Measurements from ENCODE around the gene TCF4. TPM values are rescaled to one million over a fixed set of nuclear protein-coding genes. Genes with fewer than 3 reads are reported as not detected.
A peak's percentile ranks its signal among the peaks of the same experiment; 100 is the strongest.

Gene TCF4
- total and polyA plus RNA-seq, 5 donors = 17.3 to 73.6 (median 58.7) TPM

DNA sequence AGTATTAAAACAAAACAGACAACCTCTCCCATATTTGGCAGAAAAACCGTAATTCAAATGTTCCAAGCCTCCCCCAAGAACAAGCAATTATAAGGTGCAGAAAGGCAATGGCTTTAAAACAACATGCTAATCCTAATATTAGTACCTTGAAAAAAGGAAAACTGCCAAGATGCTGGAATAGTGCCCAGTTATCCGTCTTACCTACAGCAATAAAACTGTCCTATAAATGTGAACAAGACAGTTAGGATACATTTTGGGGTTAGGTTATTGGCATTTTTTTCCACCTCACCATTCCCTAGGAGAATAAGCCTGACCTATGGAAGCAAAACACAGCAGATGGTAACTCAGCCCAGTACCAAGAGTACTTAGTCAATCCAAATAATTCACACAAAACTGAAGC is 83.2 kb downstream of the TCF4 start:
- no peaks in the 10 kb centered on the region for H3K27me3 ChIP-seq (ENCODE audit: control insufficient read depth, insufficient read depth)
- WGBS = 70% methylated on average over 2 of the region's 2 CpGs
- DNase-seq (no peak), ATAC-seq (no peak)
- no peaks in the 10 kb centered on the region for H3K4me1 ChIP-seq (ENCODE audit: control insufficient read depth, insufficient read depth, low read length)
- no peak overlapping the region for H3K4me3 ChIP-seq (ENCODE audit: low read length)
- H3K9me3 ChIP-seq (ENCODE audit: control insufficient read depth, low read length) = no peaks in the 10 kb centered on the region
- no peak overlapping the region for H3K27ac ChIP-seq (ENCODE audit: low read length)
- intact Hi-C loops (cut with DNase I) = no loop called here

- DNase-seq = no peak
- Histone ChIP-seq H3K4me1 (ENCODE audit: control insufficient read depth, insufficient read depth, low read length) (no peaks in the 10 kb centered on the region), H3K4me3 (ENCODE audit: low read length) (no peak overlapping the region), H3K9me3 (ENCODE audit: control insufficient read depth, low read length) (no peaks in the 10 kb centered on the region), H3K27ac (ENCODE audit: low read length) (no peak overlapping the region), H3K27me3 (ENCODE audit: control insufficient read depth, insufficient read depth) (no peaks in the 10 kb centered on the region)
- no peak for ATAC-seq
- 92% methylated on average over 7 of the region's 7 CpGs for WGBS
- intact Hi-C loops (cut with DNase I) = no loop called here
Measured at GRCh38 chr18:55503167-55503820, 84.7 kb downstream of the TCF4 start.

GRCh38 chr18:55501982-55502710 is 85.8 kb downstream of the TCF4 start:
- ATAC-seq (no peak), DNase-seq (no peak)
- no peaks in the 10 kb centered on the region for H3K27me3 ChIP-seq (ENCODE audit: control insufficient read depth, insufficient read depth)
- H3K4me3 ChIP-seq (ENCODE audit: low read length) = no peak overlapping the region
- H3K9me3 ChIP-seq (ENCODE audit: control insufficient read depth, low read length) = no peaks in the 10 kb centered on the region
- 67% methylated on average over 2 of the region's 2 CpGs for WGBS
- H3K4me1 ChIP-seq (ENCODE audit: control insufficient read depth, insufficient read depth, low read length) = no peaks in the 10 kb centered on the region
- intact Hi-C loops (cut with DNase I) = no loop called here
- no peak overlapping the region for H3K27ac ChIP-seq (ENCODE audit: low read length)

- intact Hi-C loops (cut with DNase I) = no loop called here
- Histone ChIP-seq H3K9me3 (ENCODE audit: control insufficient read depth, low read length) (no peaks in the 10 kb centered on the region), H3K4me3 (ENCODE audit: low read length) (no peak overlapping the region), H3K4me1 (ENCODE audit: control insufficient read depth, insufficient read depth, low read length) (no peaks in the 10 kb centered on the region), H3K27ac (ENCODE audit: low read length) (no peak overlapping the region), H3K27me3 (ENCODE audit: control insufficient read depth, insufficient read depth) (no peaks in the 10 kb centered on the region)
- ATAC-seq = no peak
- 40% methylated on average over 3 of the region's 3 CpGs for WGBS
- DNase-seq = no peak
Measured at GRCh38 chr18:55501579-55501978, 86.4 kb downstream of the TCF4 start.

GRCh38 chr18:55500316-55501086 is 87.5 kb downstream of the TCF4 start:
- H3K27ac ChIP-seq (ENCODE audit: low read length) = no peak overlapping the region
- peaks cover 1% of the 10 kb centered on the region for H3K4me1 ChIP-seq (ENCODE audit: control insufficient read depth, insufficient read depth, low read length)
- H3K4me3 ChIP-seq (ENCODE audit: low read length) = peak overlapping the region; percentile 32
- H3K27me3 ChIP-seq (ENCODE audit: control insufficient read depth, insufficient read depth) = no peaks in the 10 kb centered on the region
- intact Hi-C loops (cut with DNase I) = no loop called here
- DNase-seq (no peak), ATAC-seq (peak in 1 of 2 donors; percentile 67)
- 34% methylated on average over 4 of the region's 4 CpGs for WGBS
- H3K9me3 ChIP-seq (ENCODE audit: control insufficient read depth, low read length) = no peaks in the 10 kb centered on the region

DNA sequence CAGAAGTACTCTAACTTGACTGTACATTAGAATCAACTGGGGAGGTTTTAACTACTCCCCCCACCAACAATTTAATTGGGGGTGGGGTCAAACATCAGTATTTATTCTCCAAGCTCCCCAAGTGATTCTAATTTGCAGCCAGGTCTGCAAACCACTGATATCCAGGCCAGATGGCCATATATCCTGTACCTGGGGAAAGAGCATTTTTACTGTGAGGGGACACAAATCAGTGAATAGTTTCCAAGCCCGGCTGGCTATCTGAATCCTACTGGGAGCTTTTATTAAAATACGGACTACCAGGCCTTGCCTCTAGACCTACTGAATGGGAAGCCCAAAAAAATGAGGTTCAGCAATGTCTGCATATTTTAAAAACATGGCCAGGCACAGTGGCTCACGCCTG is 88.5 kb downstream of the TCF4 start:
- H3K4me3 ChIP-seq (ENCODE audit: low read length) = no peak overlapping the region
- DNase-seq (no peak), ATAC-seq (no peak)
- 83% methylated on average over 3 of the region's 3 CpGs for WGBS
- intact Hi-C loops (cut with DNase I) = no loop called here
- H3K27me3 ChIP-seq (ENCODE audit: control insufficient read depth, insufficient read depth) = no peaks in the 10 kb centered on the region
- H3K9me3 ChIP-seq (ENCODE audit: control insufficient read depth, low read length) = no peaks in the 10 kb centered on the region
- H3K4me1 ChIP-seq (ENCODE audit: control insufficient read depth, insufficient read depth, low read length) = peaks cover 1% of the 10 kb centered on the region
- H3K27ac ChIP-seq (ENCODE audit: low read length) = no peak overlapping the region

DNA sequence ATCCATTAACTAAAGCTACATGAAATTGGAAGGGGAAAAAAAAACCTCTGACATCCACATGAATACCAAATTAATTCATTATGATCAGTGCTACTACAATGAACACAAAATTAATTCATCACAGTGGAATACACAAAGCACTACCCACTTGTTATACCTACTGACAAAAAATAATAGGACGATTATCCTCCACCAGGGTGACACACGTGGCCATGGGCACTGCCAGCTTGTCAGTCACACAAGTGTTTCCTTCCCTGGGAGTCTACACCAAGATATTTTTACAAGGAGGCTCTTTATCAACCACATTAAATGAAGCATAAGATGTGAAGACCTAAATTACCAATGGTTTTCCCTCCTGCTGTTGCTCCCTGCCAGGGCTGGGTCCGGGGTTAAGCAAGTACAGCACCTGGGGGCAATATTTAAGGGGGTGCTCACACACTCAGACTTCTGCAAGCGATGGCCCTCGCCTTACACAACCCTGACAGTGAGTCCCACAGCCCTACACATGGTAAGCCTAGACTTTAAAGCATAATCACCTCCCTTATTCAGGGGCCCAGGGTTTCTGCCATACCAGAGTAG is 90.1 kb downstream of the TCF4 start:
- intact Hi-C loops (cut with DNase I) = no loop called here
- H3K27me3 ChIP-seq (ENCODE audit: control insufficient read depth, insufficient read depth) = no peaks in the 10 kb centered on the region
- DNase-seq = no peak
- H3K27ac ChIP-seq (ENCODE audit: low read length) = no peak overlapping the region
- no peak overlapping the region for H3K4me3 ChIP-seq (ENCODE audit: low read length)
- no peak for ATAC-seq
- no peaks in the 10 kb centered on the region for H3K9me3 ChIP-seq (ENCODE audit: control insufficient read depth, low read length)
- 80% methylated on average over 5 of the region's 5 CpGs for WGBS
- H3K4me1 ChIP-seq (ENCODE audit: control insufficient read depth, insufficient read depth, low read length) = peaks cover 1% of the 10 kb centered on the region

DNA sequence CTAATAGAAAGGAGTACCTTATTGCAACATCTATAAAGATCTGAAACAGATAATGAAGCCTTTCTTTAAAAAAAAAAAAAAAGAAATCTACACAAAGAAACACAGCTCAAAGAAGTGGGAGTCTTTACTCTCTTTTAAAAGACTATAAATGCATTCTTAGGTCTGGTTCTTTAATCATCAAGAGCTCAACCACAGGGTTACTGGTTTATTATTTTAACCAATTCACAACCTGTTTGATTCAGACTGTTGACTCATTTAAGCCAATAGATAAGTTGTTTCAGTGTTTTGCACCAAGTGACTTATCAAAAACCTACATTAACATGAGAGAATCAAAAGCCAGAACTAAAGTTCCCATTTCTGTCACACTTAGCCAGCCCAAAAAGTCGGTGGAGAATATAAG is 93.1 kb downstream of the TCF4 start:
- intact Hi-C loops (cut with DNase I) = no loop called here
- Histone ChIP-seq H3K4me3 (ENCODE audit: low read length) (no peak overlapping the region), H3K27me3 (ENCODE audit: control insufficient read depth, insufficient read depth) (no peaks in the 10 kb centered on the region), H3K9me3 (ENCODE audit: control insufficient read depth, low read length) (no peaks in the 10 kb centered on the region), H3K27ac (ENCODE audit: low read length) (no peak overlapping the region), H3K4me1 (ENCODE audit: control insufficient read depth, insufficient read depth, low read length) (peaks cover 4% of the 10 kb centered on the region)
- ATAC-seq (no peak), DNase-seq (no peak)
- WGBS = 77% methylated on average over 1 of the region's 1 CpG

DNA sequence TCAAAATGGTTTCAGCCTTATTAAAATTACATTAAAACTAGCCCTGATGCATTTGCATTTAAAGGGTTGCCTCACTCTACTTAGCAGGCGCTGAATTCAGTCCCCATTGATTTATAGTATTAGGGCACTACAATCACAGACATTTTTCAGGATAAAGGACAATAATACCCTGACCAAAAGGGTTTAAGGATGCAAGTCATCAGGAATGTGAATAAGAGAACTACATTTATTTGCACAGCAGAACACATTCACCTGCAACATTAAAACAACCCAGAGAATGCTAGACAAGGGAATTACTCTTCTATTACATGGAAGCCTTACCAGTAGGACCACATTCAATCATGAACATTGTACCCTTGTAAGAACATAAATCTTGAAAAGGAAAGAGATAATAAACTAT is 93.6 kb downstream of the TCF4 start:
- ATAC-seq (no peak), DNase-seq (no peak)
- no peak overlapping the region for H3K4me3 ChIP-seq (ENCODE audit: low read length)
- 97% methylated on average over 1 of the region's 1 CpG for WGBS
- peaks cover 4% of the 10 kb centered on the region for H3K4me1 ChIP-seq (ENCODE audit: control insufficient read depth, insufficient read depth, low read length)
- intact Hi-C loops (cut with DNase I) = no loop called here
- no peaks in the 10 kb centered on the region for H3K27me3 ChIP-seq (ENCODE audit: control insufficient read depth, insufficient read depth)
- H3K9me3 ChIP-seq (ENCODE audit: control insufficient read depth, low read length) = no peaks in the 10 kb centered on the region
- no peak overlapping the region for H3K27ac ChIP-seq (ENCODE audit: low read length)

DNA sequence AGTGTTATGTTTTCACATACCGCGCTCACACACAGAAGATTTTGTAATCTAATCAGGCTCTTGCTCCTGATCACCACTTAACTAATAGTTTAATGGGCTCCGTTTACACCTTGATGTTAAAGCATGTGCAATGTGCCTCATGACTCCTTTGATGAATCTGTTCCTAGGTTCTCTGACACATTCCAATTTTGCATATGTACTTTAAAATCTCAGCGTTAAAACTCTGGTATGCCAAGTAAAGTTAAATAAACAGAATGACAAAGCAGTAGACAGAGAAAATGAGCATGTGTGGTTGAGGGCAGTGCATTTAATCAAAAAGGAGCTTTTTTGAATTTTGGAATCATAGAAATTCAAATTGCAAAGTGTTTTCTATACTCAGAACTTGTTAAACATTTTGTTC is 96.4 kb downstream of the TCF4 start:
- Histone ChIP-seq H3K4me1 (ENCODE audit: control insufficient read depth, insufficient read depth, low read length) (peaks cover 4% of the 10 kb centered on the region), H3K27me3 (ENCODE audit: control insufficient read depth, insufficient read depth) (no peaks in the 10 kb centered on the region), H3K4me3 (ENCODE audit: low read length) (no peak overlapping the region), H3K27ac (ENCODE audit: low read length) (no peak overlapping the region), H3K9me3 (ENCODE audit: control insufficient read depth, low read length) (no peaks in the 10 kb centered on the region)
- intact Hi-C loops (cut with DNase I) = no loop called here
- 73% methylated on average over 4 of the region's 4 CpGs for WGBS
- ATAC-seq = no peak
- no peak for DNase-seq

All from right cardiac atrium (tissue), 5 donors.